Measurements from ENCODE around the gene RFPL4A.

DNA sequence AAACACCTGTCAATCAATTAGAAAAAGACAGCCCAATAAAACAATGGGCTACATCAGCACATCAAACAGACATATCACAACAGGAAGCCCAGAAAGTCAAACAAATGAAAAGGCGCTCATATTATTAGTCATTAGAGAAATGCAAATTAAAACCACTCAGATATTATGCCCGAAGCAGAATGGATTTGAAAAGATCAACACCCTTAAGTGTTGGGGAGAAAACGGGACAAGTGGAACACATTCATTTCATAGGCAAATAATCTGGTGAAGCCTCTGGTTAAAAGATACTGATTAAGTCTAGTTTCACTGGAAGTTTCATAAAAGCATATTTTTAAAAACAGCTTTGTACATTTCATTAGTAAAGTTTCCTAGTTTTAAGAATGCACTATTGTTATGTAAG is 38.1 kb upstream of the RFPL4A start:
- TF ChIP-seq CTCF (conservative IDR thresholded peaks at IDR 0.05 in 1 of 2, IDR thresholded peaks at IDR 0.05 in 1 of 2; ENCODE audit: low read depth in 1 of 2, low read length in 2 of 2): no peak
- TF ChIP-seq EZH2 (IDR thresholded peaks at IDR 0.05; ENCODE audit: low read length, missing control alignments): no peak
